ENCODE data around the gene MCF2L2.
"Not testable (repeated sequence)": the region's sequence is repeated elsewhere in the genome, so short reads cannot be mapped to it uniquely, and the experiment has no call there.

MCF2L2 gene

GRCh38 chr3:183434503-183434902 lies 6.1 kb upstream of the MCF2L2 start:
- Histone ChIP-seq H3K27me3 (no peaks in the 10 kb centered on the region), H3K4me1 (peaks cover 14% of the 10 kb centered on the region), H3K4me3 (ENCODE audit: low read depth, low read length) (no peak overlapping the region), H3K36me3 (no peaks in the 10 kb centered on the region), H3K9me3 (no peaks in the 10 kb centered on the region)
- no peak for DNase-seq
- no peak for TF ChIP-seq CTCF (IDR thresholded peaks at IDR 0.05; ENCODE audit: low read depth, low read length)

DNA sequence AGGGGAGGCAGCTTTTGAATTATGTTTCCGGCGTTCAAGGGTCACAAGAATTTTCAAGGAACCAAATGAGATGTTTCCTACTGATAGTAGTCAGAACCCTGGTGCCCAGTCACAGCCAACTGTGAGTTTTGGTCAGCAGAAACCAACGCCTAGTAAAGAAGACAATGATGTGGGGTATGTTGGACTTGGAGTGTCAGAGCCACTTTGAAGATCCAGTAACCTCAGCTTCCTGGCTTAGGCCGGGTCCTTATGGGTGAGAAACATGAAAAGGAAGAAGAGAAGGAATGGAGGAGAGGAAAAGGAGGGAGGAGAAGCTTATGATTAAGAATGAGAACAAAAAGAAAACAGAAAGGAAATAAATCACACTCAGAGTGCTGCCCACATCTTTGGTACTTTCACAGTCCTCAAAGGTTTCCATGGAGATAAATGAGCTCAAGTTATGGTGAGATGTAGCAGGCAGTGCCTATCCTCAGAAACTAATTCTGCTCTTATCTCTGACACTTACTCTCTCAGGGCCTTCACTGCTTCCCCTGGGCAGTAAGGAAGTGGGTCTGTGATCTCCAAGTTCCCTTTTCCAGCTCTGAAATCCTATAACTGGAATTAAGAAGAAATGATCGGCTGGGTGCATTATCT lies 2.0 kb upstream of the MCF2L2 start:
- no peak overlapping the region for H3K4me3 ChIP-seq (ENCODE audit: low read depth, low read length)
- no peaks in the 10 kb centered on the region for H3K4me1 ChIP-seq
- DNase-seq: no peak
- H3K9me3 ChIP-seq: no peaks in the 10 kb centered on the region
- no peaks in the 10 kb centered on the region for H3K36me3 ChIP-seq
- H3K27me3 ChIP-seq: peaks cover 4% of the 10 kb centered on the region; the same call in 1 of the 2 replicates
- TF ChIP-seq CTCF (IDR thresholded peaks at IDR 0.05; ENCODE audit: low read depth, low read length): no peak

- Histone ChIP-seq H3K9me3 (no peaks in the 10 kb centered on the region), H3K27me3 (peaks cover 4% of the 10 kb centered on the region; the same call in 1 of the 2 replicates), H3K36me3 (no peaks in the 10 kb centered on the region), H3K4me1 (peaks cover 3% of the 10 kb centered on the region), H3K4me3 (ENCODE audit: low read depth, low read length) (peak overlapping the region; percentile 86)
- DNase-seq: peak; percentile 73
- no peak for TF ChIP-seq CTCF (IDR thresholded peaks at IDR 0.05; ENCODE audit: low read depth, low read length)
These were observed 458 bp downstream of the MCF2L2 start for GRCh38 chr3:183427876-183428446.

DNA sequence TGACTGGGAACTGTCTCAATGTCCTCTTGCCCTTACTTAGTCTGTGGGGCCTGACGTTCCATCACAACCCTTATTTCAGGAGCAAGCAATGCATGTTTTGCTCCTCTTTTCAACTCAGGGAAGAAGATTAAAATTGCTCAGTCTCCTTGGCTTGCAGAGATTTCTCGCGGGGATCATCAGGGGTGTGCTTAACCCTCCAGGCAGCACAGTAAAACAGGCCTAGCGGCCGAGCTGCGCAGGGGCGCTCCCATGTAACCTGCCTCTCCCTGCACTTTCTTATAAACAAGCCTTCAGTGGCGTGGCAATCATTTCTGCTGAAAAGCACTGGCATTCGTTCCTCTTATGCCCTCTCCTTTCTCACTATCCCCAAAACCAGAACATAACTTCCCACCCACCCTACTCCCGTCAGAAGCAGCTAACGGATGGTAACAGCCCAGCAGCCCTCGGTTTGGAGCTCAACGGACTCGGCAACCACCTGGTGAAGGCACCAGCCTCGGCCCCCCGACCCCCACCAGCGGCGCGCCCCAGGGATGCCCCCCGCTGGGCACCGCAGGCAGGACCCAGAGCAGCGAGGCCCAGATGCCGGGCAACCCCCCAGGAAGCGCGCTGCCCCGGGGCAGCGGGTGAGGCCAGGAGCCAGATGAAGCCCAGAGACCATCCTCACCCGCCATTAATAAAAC lies 1.1 kb downstream of the MCF2L2 start:
- H3K36me3 ChIP-seq: no peaks in the 10 kb centered on the region
- H3K27me3 ChIP-seq: peaks cover 4% of the 10 kb centered on the region; the same call in 1 of the 2 replicates
- peak; percentile 14 for DNase-seq
- peak overlapping the region; percentile 86 for H3K4me3 ChIP-seq (ENCODE audit: low read depth, low read length)
- TF ChIP-seq CTCF (IDR thresholded peaks at IDR 0.05; ENCODE audit: low read depth, low read length): no peak
- no peaks in the 10 kb centered on the region for H3K9me3 ChIP-seq
- peaks cover 3% of the 10 kb centered on the region for H3K4me1 ChIP-seq

- not testable (repeated sequence) for H3K4me1 ChIP-seq; H3K36me3 ChIP-seq; H3K4me3 ChIP-seq (ENCODE audit: low read depth, low read length); DNase-seq; H3K9me3 ChIP-seq; H3K27me3 ChIP-seq
These were observed 9.6 kb downstream of the MCF2L2 start for GRCh38 chr3:183418807-183419206.

GRCh38 chr3:183411216-183411922 lies 17.1 kb downstream of the MCF2L2 start:
- no peak for TF ChIP-seq CTCF (IDR thresholded peaks at IDR 0.05; ENCODE audit: low read depth, low read length)
- no peaks in the 10 kb centered on the region for H3K9me3 ChIP-seq
- H3K36me3 ChIP-seq: no peaks in the 10 kb centered on the region
- no peak overlapping the region for H3K4me3 ChIP-seq (ENCODE audit: low read depth, low read length)
- no peak for DNase-seq
- H3K27me3 ChIP-seq: no peaks in the 10 kb centered on the region
- H3K4me1 ChIP-seq: peaks cover 14% of the 10 kb centered on the region

All from BE2C (cell line).